Measurements from ENCODE around the gene QSER1. TPM values are rescaled to one million over a fixed set of nuclear protein-coding genes. Genes with fewer than 3 reads are reported as not detected.

The QSER1 gene
- total RNA-seq, 2 experiments from 2014 or later = 11.8 to 16.6 TPM

GRCh38 chr11:32902089-32902665 is 9.6 kb downstream of the QSER1 start:
- ChIA-PET CTCF (no interaction called here), POLR2A (no interaction called here)
- Mint-ChIP-seq H3K27ac (no peak overlapping the region), H3K36me3 (ENCODE audit: low read depth) (peaks cover 13% of the 10 kb centered on the region), H3K4me1 (peaks cover 23% of the 10 kb centered on the region), H3K4me3 (no peak overlapping the region), H3K27me3 (no peaks in the 10 kb centered on the region), H3K9me3 (ENCODE audit: low read depth) (no peaks in the 10 kb centered on the region)
- intact Hi-C loops (cut with DNase I, micrococcal nuclease) = no loop called here
- no peak for DNase-seq
- ATAC-seq = no peak

- no peak overlapping the region for H3K27ac Mint-ChIP-seq
- CTCF ChIA-PET = interaction anchor here (0.6 to 1.5 kb wide), 2 partner anchors 10 to 87 kb away, joined by 3 to 5 read pairs; no protein-coding TSS in a partner anchor
- peaks cover 11% of the 10 kb centered on the region for H3K36me3 Mint-ChIP-seq (ENCODE audit: low read depth)
- H3K27me3 Mint-ChIP-seq = no peaks in the 10 kb centered on the region
- POLR2A ChIA-PET = no interaction called here
- DNase-seq = no peak
- no peak overlapping the region for H3K4me3 Mint-ChIP-seq
- ATAC-seq = no peak
- intact Hi-C loops (cut with DNase I, micrococcal nuclease) = no loop called here
- peaks cover 10% of the 10 kb centered on the region for H3K4me1 Mint-ChIP-seq
- H3K9me3 Mint-ChIP-seq (ENCODE audit: low read depth) = peaks cover 2% of the 10 kb centered on the region
Observed at GRCh38 chr11:32905028-32905667, 12.5 kb downstream of the QSER1 start.

- H3K4me1 Mint-ChIP-seq = peaks cover 13% of the 10 kb centered on the region
- H3K27me3 Mint-ChIP-seq = no peaks in the 10 kb centered on the region
- no peak overlapping the region for H3K4me3 Mint-ChIP-seq
- DNase-seq (no peak), ATAC-seq (no peak)
- CTCF ChIA-PET = no interaction called here
- intact Hi-C loops (cut with DNase I, micrococcal nuclease) = no loop called here
- peaks cover 2% of the 10 kb centered on the region for H3K9me3 Mint-ChIP-seq (ENCODE audit: low read depth)
- POLR2A ChIA-PET = no interaction called here
- peaks cover 20% of the 10 kb centered on the region for H3K36me3 Mint-ChIP-seq (ENCODE audit: low read depth)
- no peak overlapping the region for H3K27ac Mint-ChIP-seq
Observed at GRCh38 chr11:32908619-32909018, 16.0 kb downstream of the QSER1 start.

GRCh38 chr11:32911413-32911812 is 18.8 kb downstream of the QSER1 start:
- Mint-ChIP-seq H3K9me3 (ENCODE audit: low read depth) (peaks cover 2% of the 10 kb centered on the region), H3K27ac (no peak overlapping the region)

GRCh38 chr11:32913445-32913844 is 20.8 kb downstream of the QSER1 start:
- intact Hi-C loops (cut with DNase I, micrococcal nuclease) = loop anchor here in 1 of 2 experiments (1.0 kb wide), 1 partner anchor 9 kb away; no protein-coding TSS in a partner anchor
- Mint-ChIP-seq H3K36me3 (ENCODE audit: low read depth) (peaks cover 23% of the 10 kb centered on the region), H3K4me3 (no peak overlapping the region), H3K9me3 (ENCODE audit: low read depth) (peaks cover 2% of the 10 kb centered on the region), H3K27ac (no peak overlapping the region), H3K4me1 (peaks cover 21% of the 10 kb centered on the region), H3K27me3 (no peaks in the 10 kb centered on the region)
- ChIA-PET POLR2A (no interaction called here), CTCF (no interaction called here)
- DNase-seq (no peak), ATAC-seq (no peak)

More at GRCh38 chr11:32911413-32911812, 18.8 kb downstream of the QSER1 start:
- ATAC-seq (no peak), DNase-seq (no peak)
- CTCF ChIA-PET = no interaction called here
- intact Hi-C loops (cut with DNase I, micrococcal nuclease) = no loop called here
- Mint-ChIP-seq H3K36me3 (ENCODE audit: low read depth) (peaks cover 20% of the 10 kb centered on the region), H3K27me3 (no peaks in the 10 kb centered on the region), H3K4me3 (no peak overlapping the region), H3K4me1 (peaks cover 13% of the 10 kb centered on the region)
- POLR2A ChIA-PET = no interaction called here

GRCh38 chr11:32916361-32916760 is 23.8 kb downstream of the QSER1 start:
- ATAC-seq (no peak), DNase-seq (no peak)
- intact Hi-C loops (cut with DNase I, micrococcal nuclease) = no loop called here
- no peak overlapping the region for H3K4me3 Mint-ChIP-seq
- peaks cover 28% of the 10 kb centered on the region for H3K4me1 Mint-ChIP-seq
- ChIA-PET CTCF (no interaction called here), POLR2A (no interaction called here)
- no peaks in the 10 kb centered on the region for H3K27me3 Mint-ChIP-seq
- H3K27ac Mint-ChIP-seq = no peak overlapping the region
- peaks cover 14% of the 10 kb centered on the region for H3K36me3 Mint-ChIP-seq (ENCODE audit: low read depth)
- H3K9me3 Mint-ChIP-seq (ENCODE audit: low read depth) = no peaks in the 10 kb centered on the region

- Mint-ChIP-seq H3K4me1 (peaks cover 23% of the 10 kb centered on the region), H3K9me3 (ENCODE audit: low read depth) (no peaks in the 10 kb centered on the region), H3K27ac (no peak overlapping the region), H3K27me3 (no peaks in the 10 kb centered on the region), H3K36me3 (ENCODE audit: low read depth) (peaks cover 10% of the 10 kb centered on the region), H3K4me3 (no peak overlapping the region)
- ChIA-PET CTCF (no interaction called here), POLR2A (no interaction called here)
- ATAC-seq (no peak), DNase-seq (no peak)
- intact Hi-C loops (cut with DNase I, micrococcal nuclease) = no loop called here
Observed at GRCh38 chr11:32916994-32917393, 24.4 kb downstream of the QSER1 start.

- Mint-ChIP-seq H3K27ac (no peak overlapping the region), H3K9me3 (ENCODE audit: low read depth) (no peaks in the 10 kb centered on the region), H3K27me3 (no peaks in the 10 kb centered on the region), H3K4me3 (no peak overlapping the region), H3K36me3 (ENCODE audit: low read depth) (peaks cover 4% of the 10 kb centered on the region), H3K4me1 (peaks cover 21% of the 10 kb centered on the region)
- no peak for ATAC-seq
- intact Hi-C loops (cut with DNase I, micrococcal nuclease) = no loop called here
- CTCF ChIA-PET = no interaction called here
- no peak for DNase-seq
- POLR2A ChIA-PET = no interaction called here
Observed at GRCh38 chr11:32918427-32918826, 25.8 kb downstream of the QSER1 start.

GRCh38 chr11:32919338-32919737 is 26.7 kb downstream of the QSER1 start:
- no peak for DNase-seq
- no peaks in the 10 kb centered on the region for H3K27me3 Mint-ChIP-seq
- no peak overlapping the region for H3K4me3 Mint-ChIP-seq
- ATAC-seq = no peak
- intact Hi-C loops (cut with DNase I, micrococcal nuclease) = no loop called here
- ChIA-PET POLR2A (no interaction called here), CTCF (interaction anchor here (1.1 kb wide), 1 partner anchor 33 kb away, joined by 3 read pairs; no protein-coding TSS in a partner anchor)
- peaks cover 3% of the 10 kb centered on the region for H3K36me3 Mint-ChIP-seq (ENCODE audit: low read depth)
- no peak overlapping the region for H3K27ac Mint-ChIP-seq
- H3K4me1 Mint-ChIP-seq = peaks cover 21% of the 10 kb centered on the region
- no peaks in the 10 kb centered on the region for H3K9me3 Mint-ChIP-seq (ENCODE audit: low read depth)

GRCh38 chr11:32920570-32920969 is 28.0 kb downstream of the QSER1 start:
- intact Hi-C loops (cut with DNase I, micrococcal nuclease) = no loop called here
- ATAC-seq (no peak), DNase-seq (no peak)
- no peaks in the 10 kb centered on the region for H3K9me3 Mint-ChIP-seq (ENCODE audit: low read depth)
- H3K27ac Mint-ChIP-seq = no peak overlapping the region
- H3K36me3 Mint-ChIP-seq (ENCODE audit: low read depth) = peaks cover 3% of the 10 kb centered on the region
- H3K4me3 Mint-ChIP-seq = no peak overlapping the region
- ChIA-PET CTCF (interaction anchor here (1.1 kb wide), 1 partner anchor 34 kb away, joined by 3 read pairs; no protein-coding TSS in a partner anchor), POLR2A (no interaction called here)
- H3K27me3 Mint-ChIP-seq = no peaks in the 10 kb centered on the region
- peaks cover 21% of the 10 kb centered on the region for H3K4me1 Mint-ChIP-seq

- POLR2A ChIA-PET = no interaction called here
- Mint-ChIP-seq H3K27me3 (no peaks in the 10 kb centered on the region), H3K9me3 (ENCODE audit: low read depth) (no peaks in the 10 kb centered on the region), H3K27ac (no peak overlapping the region), H3K36me3 (ENCODE audit: low read depth) (peaks cover 3% of the 10 kb centered on the region), H3K4me3 (no peak overlapping the region), H3K4me1 (peaks cover 21% of the 10 kb centered on the region)
- CTCF ChIA-PET = no interaction called here
- DNase-seq = no peak
- ATAC-seq = peak; percentile 33
- intact Hi-C loops (cut with DNase I, micrococcal nuclease) = no loop called here
Observed at GRCh38 chr11:32921204-32921603, 28.6 kb downstream of the QSER1 start.

- Mint-ChIP-seq H3K4me3 (no peak overlapping the region), H3K27ac (no peak overlapping the region), H3K36me3 (ENCODE audit: low read depth) (peaks cover 51% of the 10 kb centered on the region), H3K9me3 (ENCODE audit: low read depth) (no peaks in the 10 kb centered on the region), H3K27me3 (no peaks in the 10 kb centered on the region), H3K4me1 (no peaks in the 10 kb centered on the region)
- ChIA-PET CTCF (interaction anchor here (0.6 to 1.5 kb wide), 2 partner anchors 26 to 529 kb away, joined by 3 to 4 read pairs; no protein-coding TSS in a partner anchor), POLR2A (no interaction called here)
- DNase-seq (no peak), ATAC-seq (no peak)
- intact Hi-C loops (cut with DNase I, micrococcal nuclease) = no loop called here
Observed at GRCh38 chr11:32931606-32932005, 39.0 kb downstream of the QSER1 start.
